Brain microvascular endothelial cell (primary cell): ENCODE data around the gene CSPG4.
"Not testable (repeated sequence)": the region's sequence is repeated elsewhere in the genome, so short reads cannot be mapped to it uniquely, and the experiment has no call there.

Experiments used
- DNase-seq: peaks from one replicate; pipeline ENCODE4 v3.0.0-alpha.2; 2020
- H3K27ac ChIP-seq: fragments of 250-450 bp; sonication (Bioruptor Pico); 2 replicates; pipeline ENCODE4 v1.5.1; 2020; ENCODE audit warnings: mild to moderate bottlenecking, moderate library complexity
- H3K27me3 ChIP-seq: fragments of 250-450 bp; sonication (Bioruptor Pico); replicated peaks from 2 replicates; pipeline ENCODE4 v1.5.1; 2020; ENCODE audit warnings: mild to moderate bottlenecking
- H3K36me3 ChIP-seq: fragments of 250-450 bp; sonication (Bioruptor Pico); replicated peaks from 2 replicates; pipeline ENCODE4 v1.5.1; 2020; ENCODE audit warnings: mild to moderate bottlenecking
- H3K4me3 ChIP-seq: 2 replicates; pipeline ENCODE4 v1.5.1; 2011; ENCODE audit warnings: low read depth, mild to moderate bottlenecking, control low read depth, low read length, moderate library complexity
- CTCF ChIP-seq: IDR thresholded peaks from 2 replicates; pipeline ENCODE4 v1.5.1; 2011; ENCODE audit warnings: low read depth, mild to moderate bottlenecking, moderate library complexity, low read length, control low read depth, inconsistent platforms; ENCODE audit errors: missing control alignments
- in situ Hi-C: cut with HindIII; loops from 2 replicates; pipeline ENCODE4 v1.10.0; 2017; ENCODE audit warnings: low sequenced_read_pairs, low pct_ligation_motif_present

The CSPG4 gene

DNA sequence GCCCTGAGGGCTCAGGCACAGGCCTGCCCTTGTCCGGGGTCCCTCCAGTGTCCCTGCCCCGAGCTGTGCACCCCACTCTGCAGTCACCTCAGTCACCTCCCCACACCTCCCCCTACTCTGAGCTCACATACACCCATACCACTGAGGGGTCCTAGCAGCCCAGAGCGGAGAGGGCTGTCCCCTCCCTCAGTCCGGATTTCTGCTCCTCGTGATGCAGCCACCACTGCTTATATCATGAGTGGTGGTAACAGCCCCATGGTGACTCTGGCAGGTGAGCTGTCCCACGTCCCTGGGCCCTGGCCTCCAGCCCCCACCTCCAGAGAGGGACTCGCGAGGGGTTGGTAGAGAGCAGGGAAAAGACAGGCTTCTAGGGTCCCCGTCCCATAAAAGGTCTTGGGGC, 8.0 kb downstream of the CSPG4 start:
- in situ Hi-C loops: no loop called here
- Histone ChIP-seq H3K27ac (no peak overlapping the region), H3K4me3 (no peak overlapping the region), H3K36me3 (peaks cover 3% of the 10 kb centered on the region), H3K27me3 (no peaks in the 10 kb centered on the region)
- no peak for DNase-seq
- TF ChIP-seq CTCF: no peak

DNA sequence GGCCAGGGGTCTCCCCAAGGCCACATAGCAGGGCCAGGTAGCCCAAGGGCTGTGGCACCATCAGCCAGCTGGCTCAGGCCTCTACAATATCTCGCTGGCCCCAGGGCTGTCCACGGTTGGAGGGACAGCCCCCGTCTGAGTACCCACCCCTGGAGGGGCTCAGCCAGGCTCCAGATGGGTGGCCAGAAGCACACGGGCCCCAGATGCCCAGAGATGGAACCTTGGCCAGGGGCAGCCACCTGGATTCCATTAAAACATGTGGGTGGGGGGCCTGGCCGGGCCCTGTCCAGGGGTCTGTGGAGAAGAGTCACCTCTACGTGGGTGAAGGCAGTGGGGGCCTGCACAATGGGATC, 8.4 kb downstream of the CSPG4 start:
- no peak overlapping the region for H3K4me3 ChIP-seq
- in situ Hi-C loops: no loop called here
- peaks cover 3% of the 10 kb centered on the region for H3K36me3 ChIP-seq
- no peaks in the 10 kb centered on the region for H3K27me3 ChIP-seq
- H3K27ac ChIP-seq: no peak overlapping the region
- DNase-seq: no peak
- no peak for TF ChIP-seq CTCF

GRCh38 chr15:75703440-75704262, 9.0 kb downstream of the CSPG4 start:
- H3K27ac ChIP-seq, H3K27me3 ChIP-seq, H3K36me3 ChIP-seq, H3K4me3 ChIP-seq, in situ Hi-C loops, DNase-seq: not testable (repeated sequence)

- no peaks in the 10 kb centered on the region for H3K27me3 ChIP-seq
- H3K4me3 ChIP-seq: no peak overlapping the region
- in situ Hi-C loops: no loop called here
- H3K36me3 ChIP-seq: no peaks in the 10 kb centered on the region
- no peak for DNase-seq
- TF ChIP-seq CTCF: no peak
- H3K27ac ChIP-seq: no peak overlapping the region
Observed at GRCh38 chr15:75702436-75702835, 10.2 kb downstream of the CSPG4 start.

DNA sequence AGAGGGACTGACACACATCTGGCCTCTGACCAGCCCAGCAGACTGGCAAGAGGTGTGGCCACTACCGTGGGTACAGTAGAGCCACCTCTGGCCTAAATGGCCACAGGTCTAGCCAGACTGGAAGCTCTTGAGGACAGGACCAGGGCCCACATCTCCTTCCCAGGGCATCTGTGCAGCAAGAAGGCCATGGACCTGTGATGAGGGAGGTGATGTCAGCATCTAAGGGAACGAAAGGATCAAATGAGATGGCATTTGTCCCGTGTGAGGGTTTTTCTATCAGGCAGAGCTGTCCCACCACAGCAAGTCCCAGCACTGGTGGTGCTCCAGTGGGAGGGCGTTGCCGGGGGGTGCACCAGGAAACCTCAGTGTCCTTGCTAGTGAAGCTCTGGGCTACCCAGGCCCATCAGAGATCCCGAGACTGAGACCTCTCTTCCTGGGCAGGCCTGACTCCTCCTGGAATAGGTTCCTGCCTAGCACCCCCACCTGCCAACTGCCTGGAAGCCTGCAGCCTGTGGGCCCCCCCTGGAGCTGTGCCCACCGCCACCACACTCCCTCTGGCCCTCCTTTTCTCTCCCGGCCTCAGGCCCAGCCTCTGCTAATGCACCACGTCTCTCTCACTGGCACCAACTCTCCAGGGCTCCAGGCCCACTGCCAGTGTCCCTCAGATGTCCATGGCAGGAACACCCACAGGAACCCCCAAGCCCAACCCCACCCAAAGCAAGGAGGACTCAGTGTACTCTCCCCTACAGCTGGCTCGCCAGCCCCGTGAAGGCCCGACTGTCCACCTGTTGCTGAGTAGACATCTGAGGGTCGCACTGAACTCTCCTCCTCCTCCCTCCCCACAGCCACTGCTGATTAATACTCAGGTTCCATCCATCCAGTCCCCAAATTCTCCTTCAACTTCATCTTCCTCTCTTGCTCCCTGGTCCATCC, 11.3 kb downstream of the CSPG4 start:
- H3K4me3 ChIP-seq, H3K36me3 ChIP-seq, H3K27me3 ChIP-seq, in situ Hi-C loops, DNase-seq: not testable (repeated sequence)
- H3K27ac ChIP-seq: peak overlapping the region; percentile 63

GRCh38 chr15:75699961-75700874, 12.4 kb downstream of the CSPG4 start:
- H3K36me3 ChIP-seq, H3K4me3 ChIP-seq, H3K27me3 ChIP-seq, in situ Hi-C loops: not testable (repeated sequence)
- H3K27ac ChIP-seq: peak overlapping the region; percentile 63
- DNase-seq: peak; percentile 74

GRCh38 chr15:75699517-75699916, 13.1 kb downstream of the CSPG4 start:
- in situ Hi-C loops, DNase-seq, H3K4me3 ChIP-seq, H3K36me3 ChIP-seq, H3K27ac ChIP-seq, H3K27me3 ChIP-seq: not testable (repeated sequence)

- H3K36me3 ChIP-seq, H3K27me3 ChIP-seq, H3K4me3 ChIP-seq, in situ Hi-C loops, DNase-seq, H3K27ac ChIP-seq: not testable (repeated sequence)
Observed at GRCh38 chr15:75697974-75698747, 14.5 kb downstream of the CSPG4 start.
